Esophagus squamous epithelium (tissue), 4 donors: Measurements from ENCODE around the gene SLC12A9.

Experiments
- POLR2A ChIP-seq, 4 donors: fragments of 450-650 bp; IDR thresholded peaks; one replicate each; pipeline ENCODE4 v1.6.1; 2017; ENCODE audit warnings: antibody characterized with exemption in 4 of 4, mild to moderate bottlenecking in 4 of 4, moderate library complexity in 3 of 4
- TF ChIP-seq, protein P1 (sequence below), 6 experiments: fragments of 450-650 bp in 4 of 6; fragments of 200-600 bp in 2 of 6; sonication (generic) in 2 of 6; IDR thresholded peaks; one replicate each; pipeline ENCODE4 v1.5.1; 2016 to 2019; ENCODE audit warnings: antibody characterized with exemption in 6 of 6, mild to moderate bottlenecking in 4 of 6, moderate library complexity in 4 of 6

DNA sequence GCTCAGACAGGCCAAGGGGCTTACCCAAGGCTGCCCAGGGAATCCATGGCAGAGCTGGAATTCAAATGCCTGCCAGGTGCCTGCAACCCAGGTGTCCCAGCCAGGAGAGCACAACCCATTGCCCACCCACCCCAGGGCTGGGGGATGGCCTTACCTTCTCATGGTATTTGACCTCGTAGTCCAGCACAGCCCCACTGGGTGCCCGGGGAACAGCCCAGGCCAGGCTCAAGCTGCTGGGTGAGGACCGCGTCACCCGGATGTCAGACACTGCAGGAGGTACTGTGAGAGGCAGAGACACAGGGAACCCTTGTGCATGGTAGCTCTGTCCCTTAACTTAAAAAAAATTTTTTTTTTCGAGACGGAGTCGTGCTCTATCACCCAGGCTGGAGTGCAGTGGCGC, 34.1 kb upstream of the SLC12A9 start:
- TF ChIP-seq, protein P1, sequence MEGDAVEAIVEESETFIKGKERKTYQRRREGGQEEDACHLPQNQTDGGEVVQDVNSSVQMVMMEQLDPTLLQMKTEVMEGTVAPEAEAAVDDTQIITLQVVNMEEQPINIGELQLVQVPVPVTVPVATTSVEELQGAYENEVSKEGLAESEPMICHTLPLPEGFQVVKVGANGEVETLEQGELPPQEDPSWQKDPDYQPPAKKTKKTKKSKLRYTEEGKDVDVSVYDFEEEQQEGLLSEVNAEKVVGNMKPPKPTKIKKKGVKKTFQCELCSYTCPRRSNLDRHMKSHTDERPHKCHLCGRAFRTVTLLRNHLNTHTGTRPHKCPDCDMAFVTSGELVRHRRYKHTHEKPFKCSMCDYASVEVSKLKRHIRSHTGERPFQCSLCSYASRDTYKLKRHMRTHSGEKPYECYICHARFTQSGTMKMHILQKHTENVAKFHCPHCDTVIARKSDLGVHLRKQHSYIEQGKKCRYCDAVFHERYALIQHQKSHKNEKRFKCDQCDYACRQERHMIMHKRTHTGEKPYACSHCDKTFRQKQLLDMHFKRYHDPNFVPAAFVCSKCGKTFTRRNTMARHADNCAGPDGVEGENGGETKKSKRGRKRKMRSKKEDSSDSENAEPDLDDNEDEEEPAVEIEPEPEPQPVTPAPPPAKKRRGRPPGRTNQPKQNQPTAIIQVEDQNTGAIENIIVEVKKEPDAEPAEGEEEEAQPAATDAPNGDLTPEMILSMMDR (IDR thresholded peaks at IDR 0.05): no peak
- no peak for TF ChIP-seq POLR2A (IDR thresholded peaks at IDR 0.05)
